Loucy (cell line): ENCODE measurements around the gene YEATS4.

Experiments
- H2AFZ ChIP-seq: fragments of 200-600 bp; sonication (generic); 2 replicates; pipeline ENCODE4 v1.6.0; 2016; ENCODE audit warnings: antibody characterized with exemption, mild to moderate bottlenecking, low read length, moderate library complexity
- H3F3A ChIP-seq: fragments of 200-600 bp; 2 replicates; pipeline ENCODE4 v1.6.0; 2016; ENCODE audit warnings: antibody characterized with exemption, low read depth, mild to moderate bottlenecking
- H3K27me3 ChIP-seq: fragments of 200-600 bp; sonication (generic); 2 replicates; pipeline ENCODE4 v1.6.1; 2014; ENCODE audit warnings: low read length, mild to moderate bottlenecking; ENCODE audit not compliant: insufficient read depth, poor library complexity, severe bottlenecking
- H3K36me3 ChIP-seq: fragments of 200-600 bp; sonication (generic); 2 replicates; pipeline ENCODE4 v1.6.1; 2016; ENCODE audit warnings: low read length; ENCODE audit not compliant: insufficient read depth
- H3K4me1 ChIP-seq: fragments of 200-600 bp; sonication (generic); 2 replicates; pipeline ENCODE4 v1.5.1; 2014; ENCODE audit warnings: low read length, mild to moderate bottlenecking; ENCODE audit not compliant: insufficient read depth, poor library complexity, severe bottlenecking
- H3K4me2 ChIP-seq: fragments of 200-600 bp; sonication (generic); 2 replicates; pipeline ENCODE4 v1.6.0; 2014; ENCODE audit warnings: antibody characterized with exemption, low read length, low read depth, mild to moderate bottlenecking; ENCODE audit not compliant: poor library complexity, severe bottlenecking
- H3K4me3 ChIP-seq: fragments of 200-600 bp; sonication (generic); 2 replicates; pipeline ENCODE4 v1.5.1; 2014; ENCODE audit warnings: low read length, mild to moderate bottlenecking, mixed read lengths; ENCODE audit not compliant: poor library complexity, severe bottlenecking
- H3K79me2 ChIP-seq: fragments of 200-600 bp; sonication (generic); 2 replicates; pipeline ENCODE4 v1.6.1; 2014; ENCODE audit warnings: low read length; ENCODE audit not compliant: insufficient read depth
- H3K9ac ChIP-seq: fragments of 200-600 bp; sonication (generic); 2 replicates; pipeline ENCODE4 v1.6.0; 2014; ENCODE audit warnings: mild to moderate bottlenecking, low read depth, low read length, moderate library complexity; ENCODE audit not compliant: poor library complexity, severe bottlenecking
- H3K9me2 ChIP-seq: fragments of 200-600 bp; sonication (generic); replicated peaks from 2 replicates; pipeline ENCODE4 v1.6.1; 2016; ENCODE audit warnings: low read depth, low read length, mixed read lengths
- H3K9me3 ChIP-seq: fragments of 200-600 bp; sonication (generic); 2 replicates; pipeline ENCODE4 v1.6.1; 2014; ENCODE audit warnings: mild to moderate bottlenecking, antibody characterized with exemption, low read length, low read depth; ENCODE audit not compliant: insufficient read depth
- H4K20me1 ChIP-seq: fragments of 200-600 bp; sonication (generic); 2 replicates; pipeline ENCODE4 v1.6.0; 2014; ENCODE audit warnings: antibody characterized with exemption, low read length, mild to moderate bottlenecking; ENCODE audit not compliant: insufficient read depth, poor library complexity, severe bottlenecking
- CTCF ChIP-seq: fragments of 200-600 bp; sonication (generic); conservative IDR thresholded peaks from 2 replicates; pipeline ENCODE4 v1.5.1; 2014; ENCODE audit warnings: mild to moderate bottlenecking, antibody characterized with exemption, low read length
- EZH2phosphoT487 ChIP-seq: fragments of 200-600 bp; IDR thresholded peaks from 2 replicates; pipeline ENCODE4 v1.6.1; 2018; ENCODE audit warnings: antibody characterized with exemption, mild to moderate bottlenecking, moderate library complexity, borderline replicate concordance

The YEATS4 gene

DNA sequence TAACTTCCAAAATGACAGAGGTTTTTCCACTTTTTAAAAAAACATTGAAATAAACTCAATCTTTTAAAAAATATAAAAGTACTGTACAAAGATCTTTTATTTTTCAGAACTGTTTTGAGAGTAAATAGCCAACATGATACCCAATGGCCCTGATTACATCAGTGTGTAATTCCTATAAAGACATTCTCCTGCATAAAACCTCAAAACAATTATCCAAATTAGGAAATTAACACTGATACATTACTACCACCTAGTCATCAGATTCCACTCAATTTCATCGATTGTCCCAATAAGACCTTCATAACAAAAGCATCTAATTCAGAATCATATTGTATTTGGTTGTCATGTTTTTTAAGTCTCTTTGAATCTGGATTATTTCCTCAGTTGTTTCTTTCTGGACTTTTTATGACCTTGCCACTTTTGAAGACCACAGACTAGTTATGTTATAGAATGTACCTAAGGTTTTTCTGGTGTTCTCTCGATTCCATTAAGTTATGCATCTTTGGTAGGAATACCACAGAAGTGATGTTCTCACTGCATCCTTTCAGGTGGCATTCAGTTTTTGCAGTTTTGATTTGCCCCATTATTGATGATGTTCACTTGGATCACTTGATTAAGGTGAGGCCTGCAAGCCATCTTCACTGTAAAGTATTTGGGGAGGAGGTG is 4.0 kb upstream of the YEATS4 start:
- Histone ChIP-seq H3K4me2 (no peak overlapping the region), H3K9me2 (no peaks in the 10 kb centered on the region), H3K27me3 (no peaks in the 10 kb centered on the region), H3K9me3 (no peaks in the 10 kb centered on the region), H3K4me1 (peaks cover 16% of the 10 kb centered on the region), H3K9ac (no peak overlapping the region), H2AFZ (no peak overlapping the region), H3K36me3 (no peaks in the 10 kb centered on the region), H3K4me3 (no peak overlapping the region), H4K20me1 (peaks cover 2% of the 10 kb centered on the region), H3F3A (peaks cover 6% of the 10 kb centered on the region; the same call in 1 of the 2 replicates), H3K79me2 (peaks cover 4% of the 10 kb centered on the region)
- TF ChIP-seq EZH2phosphoT487 (no peak), CTCF (no peak)

DNA sequence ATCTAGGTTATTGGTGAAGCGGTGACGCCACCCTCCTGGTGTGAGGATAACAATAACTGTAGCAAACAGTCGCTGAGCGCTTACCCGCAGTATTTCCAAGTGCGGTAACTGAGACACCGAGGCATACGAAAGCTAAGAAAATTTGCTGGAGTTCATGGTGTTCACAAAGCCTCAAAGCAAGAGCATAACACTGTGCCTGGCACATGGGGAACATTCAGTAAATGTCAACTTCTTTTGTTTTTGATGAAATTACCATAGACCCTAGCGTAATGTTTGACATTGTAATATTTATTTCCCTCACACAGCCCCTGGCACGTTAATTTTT is 767 bp downstream of the YEATS4 start:
- H3K79me2 ChIP-seq: peaks cover 49% of the 10 kb centered on the region
- no peaks in the 10 kb centered on the region for H3K27me3 ChIP-seq
- H3K36me3 ChIP-seq: 0 out of 2 replicates have a peak, but pooled peaks cover 2% of the 10 kb centered on the region
- no peak for TF ChIP-seq EZH2phosphoT487
- no peak for TF ChIP-seq CTCF
- H3K4me3 ChIP-seq: peak overlapping the region; percentile 99
- peak overlapping the region; percentile 92 for H3K4me2 ChIP-seq
- peaks cover 27% of the 10 kb centered on the region for H4K20me1 ChIP-seq
- H3K9ac ChIP-seq: peak overlapping the region; percentile 92
- peaks cover 29% of the 10 kb centered on the region for H3K4me1 ChIP-seq
- H3K9me3 ChIP-seq: no peaks in the 10 kb centered on the region
- no peaks in the 10 kb centered on the region for H3K9me2 ChIP-seq
- peaks cover 6% of the 10 kb centered on the region; the same call in 1 of the 2 replicates for H3F3A ChIP-seq
- peak overlapping the region; percentile 95 for H2AFZ ChIP-seq

GRCh38 chr12:69366796-69367195 is 7.3 kb downstream of the YEATS4 start:
- H3K4me3 ChIP-seq: no peak overlapping the region
- H3K9ac ChIP-seq: no peak overlapping the region
- TF ChIP-seq EZH2phosphoT487: no peak
- no peak for TF ChIP-seq CTCF
- H3K27me3 ChIP-seq: no peaks in the 10 kb centered on the region
- peaks cover 40% of the 10 kb centered on the region for H4K20me1 ChIP-seq
- H3K9me2 ChIP-seq: no peaks in the 10 kb centered on the region
- peaks cover 44% of the 10 kb centered on the region for H3K4me1 ChIP-seq
- H3K36me3 ChIP-seq: peaks cover 57% of the 10 kb centered on the region
- no peaks in the 10 kb centered on the region for H3K9me3 ChIP-seq
- no peaks in the 10 kb centered on the region; the same call in 1 of the 2 replicates for H3F3A ChIP-seq
- no peak overlapping the region for H2AFZ ChIP-seq
- peak overlapping the region; percentile 56 for H3K4me2 ChIP-seq
- H3K79me2 ChIP-seq: peaks cover 85% of the 10 kb centered on the region
